ENCODE results near the gene WDR3. TPM values are rescaled to one million over a fixed set of nuclear protein-coding genes. Genes with fewer than 3 reads are reported as not detected.

The WDR3 gene
- total RNA-seq, 1 donor from 2014 or later: 31.8 TPM

DNA sequence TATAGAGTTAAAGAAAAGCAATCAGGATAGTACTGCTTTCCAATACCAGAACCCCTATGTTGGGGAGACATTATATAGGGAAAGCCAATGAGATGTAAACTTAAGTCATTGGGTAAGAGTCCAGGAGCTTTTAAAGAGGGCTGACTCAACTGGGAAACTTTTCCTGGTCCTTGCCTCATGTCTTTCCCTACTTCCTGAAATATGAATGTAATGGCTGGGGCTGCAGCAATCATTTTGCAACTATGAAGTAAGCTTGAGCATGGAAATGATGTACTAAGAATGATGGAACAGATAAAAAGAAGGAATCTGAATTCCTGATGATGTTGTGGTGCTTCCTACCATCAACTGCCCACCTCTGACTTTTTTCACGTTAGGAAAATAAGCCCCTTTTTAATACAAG, 55.7 kb downstream of the WDR3 start:
- H3K9ac ChIP-seq (ENCODE audit: low read length): no peak overlapping the region
- no peaks in the 10 kb centered on the region for H3K79me2 ChIP-seq (ENCODE audit: insufficient read depth, low read length)
- H4K20me1 ChIP-seq (ENCODE audit: insufficient read depth, low read length): no peaks in the 10 kb centered on the region
- no peaks in the 10 kb centered on the region for H3K9me3 ChIP-seq (ENCODE audit: insufficient read depth, low read depth, low read length)
- no peak overlapping the region for H3K4me2 ChIP-seq (ENCODE audit: low read length)
- no peak overlapping the region for H3K27ac ChIP-seq (ENCODE audit: low read depth, low read length)
- no peak for FAIRE-seq
- no peak for DNase-seq (ENCODE audit: low read depth)
- H2AFZ ChIP-seq (ENCODE audit: low read depth, low read length): no peak overlapping the region
- Mint-ChIP-seq H3K27me3 (ENCODE audit: low read depth, unreplicated experiment) (peaks cover 3% of the 10 kb centered on the region), H3K27ac (ENCODE audit: unreplicated experiment) (no peak overlapping the region), H3K36me3 (ENCODE audit: low read depth, unreplicated experiment) (no peaks in the 10 kb centered on the region), H3K4me1 (ENCODE audit: low read depth, unreplicated experiment) (no peaks in the 10 kb centered on the region), H3K4me3 (ENCODE audit: unreplicated experiment) (no peak overlapping the region), H3K9me3 (ENCODE audit: unreplicated experiment) (peaks cover 3% of the 10 kb centered on the region)
- no peak overlapping the region for H3K4me3 ChIP-seq (ENCODE audit: insufficient read depth, low read depth, low read length)
- H3K4me1 ChIP-seq (ENCODE audit: insufficient read depth, low read length): no peaks in the 10 kb centered on the region
- TF ChIP-seq EZH2 (IDR thresholded peaks at IDR 0.05; ENCODE audit: insufficient read depth, low read length): no peak
- TF ChIP-seq, protein P1, sequence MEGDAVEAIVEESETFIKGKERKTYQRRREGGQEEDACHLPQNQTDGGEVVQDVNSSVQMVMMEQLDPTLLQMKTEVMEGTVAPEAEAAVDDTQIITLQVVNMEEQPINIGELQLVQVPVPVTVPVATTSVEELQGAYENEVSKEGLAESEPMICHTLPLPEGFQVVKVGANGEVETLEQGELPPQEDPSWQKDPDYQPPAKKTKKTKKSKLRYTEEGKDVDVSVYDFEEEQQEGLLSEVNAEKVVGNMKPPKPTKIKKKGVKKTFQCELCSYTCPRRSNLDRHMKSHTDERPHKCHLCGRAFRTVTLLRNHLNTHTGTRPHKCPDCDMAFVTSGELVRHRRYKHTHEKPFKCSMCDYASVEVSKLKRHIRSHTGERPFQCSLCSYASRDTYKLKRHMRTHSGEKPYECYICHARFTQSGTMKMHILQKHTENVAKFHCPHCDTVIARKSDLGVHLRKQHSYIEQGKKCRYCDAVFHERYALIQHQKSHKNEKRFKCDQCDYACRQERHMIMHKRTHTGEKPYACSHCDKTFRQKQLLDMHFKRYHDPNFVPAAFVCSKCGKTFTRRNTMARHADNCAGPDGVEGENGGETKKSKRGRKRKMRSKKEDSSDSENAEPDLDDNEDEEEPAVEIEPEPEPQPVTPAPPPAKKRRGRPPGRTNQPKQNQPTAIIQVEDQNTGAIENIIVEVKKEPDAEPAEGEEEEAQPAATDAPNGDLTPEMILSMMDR (IDR thresholded peaks at IDR 0.05; ENCODE audit: insufficient read depth, low read depth, low read length): no peak
- H3K27me3 ChIP-seq (ENCODE audit: insufficient read depth, low read length): no peaks in the 10 kb centered on the region
- no peaks in the 10 kb centered on the region for H3K36me3 ChIP-seq (ENCODE audit: insufficient read depth, low read length)

DNA sequence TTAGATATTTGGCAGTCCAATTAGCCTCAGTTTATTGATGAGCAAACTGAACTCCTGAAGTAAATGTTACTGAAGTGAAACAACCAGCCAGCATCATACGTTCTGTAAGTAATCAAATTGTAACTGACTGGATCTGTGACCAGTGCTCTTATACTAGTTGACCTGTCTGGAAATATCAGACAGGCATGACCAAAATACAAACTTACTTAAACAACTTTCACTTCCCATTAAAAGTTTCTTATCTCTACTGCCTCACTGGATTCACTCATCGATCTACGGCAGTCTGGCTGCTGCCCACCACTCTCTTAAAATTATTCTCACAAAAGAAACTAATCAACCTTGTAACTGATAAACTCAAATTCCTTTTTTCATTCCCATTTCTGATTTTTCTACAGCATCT, 56.4 kb downstream of the WDR3 start:
- peaks cover 3% of the 10 kb centered on the region for H3K9me3 Mint-ChIP-seq (ENCODE audit: unreplicated experiment)
- DNase-seq (ENCODE audit: low read depth) (no peak), FAIRE-seq (no peak)
- no peak overlapping the region for H3K4me3 ChIP-seq (ENCODE audit: insufficient read depth, low read depth, low read length)
- H4K20me1 ChIP-seq (ENCODE audit: insufficient read depth, low read length): no peaks in the 10 kb centered on the region
- no peaks in the 10 kb centered on the region for H3K9me3 ChIP-seq (ENCODE audit: insufficient read depth, low read depth, low read length)
- TF ChIP-seq, protein P1 (IDR thresholded peaks at IDR 0.05; ENCODE audit: insufficient read depth, low read depth, low read length): no peak
- no peak for TF ChIP-seq EZH2 (IDR thresholded peaks at IDR 0.05; ENCODE audit: insufficient read depth, low read length)
- H2AFZ ChIP-seq (ENCODE audit: low read depth, low read length): no peak overlapping the region
- no peak overlapping the region for H3K9ac ChIP-seq (ENCODE audit: low read length)
- no peak overlapping the region for H3K27ac Mint-ChIP-seq (ENCODE audit: unreplicated experiment)
- peaks cover 3% of the 10 kb centered on the region for H3K27me3 Mint-ChIP-seq (ENCODE audit: low read depth, unreplicated experiment)
- no peak overlapping the region for H3K4me2 ChIP-seq (ENCODE audit: low read length)
- H3K36me3 Mint-ChIP-seq (ENCODE audit: low read depth, unreplicated experiment): no peaks in the 10 kb centered on the region
- no peaks in the 10 kb centered on the region for H3K27me3 ChIP-seq (ENCODE audit: insufficient read depth, low read length)
- H3K4me1 Mint-ChIP-seq (ENCODE audit: low read depth, unreplicated experiment): no peaks in the 10 kb centered on the region
- no peak overlapping the region for H3K4me3 Mint-ChIP-seq (ENCODE audit: unreplicated experiment)
- H3K4me1 ChIP-seq (ENCODE audit: insufficient read depth, low read length): no peaks in the 10 kb centered on the region
- no peak overlapping the region for H3K27ac ChIP-seq (ENCODE audit: low read depth, low read length)
- no peaks in the 10 kb centered on the region for H3K79me2 ChIP-seq (ENCODE audit: insufficient read depth, low read length)
- no peaks in the 10 kb centered on the region for H3K36me3 ChIP-seq (ENCODE audit: insufficient read depth, low read length)

DNA sequence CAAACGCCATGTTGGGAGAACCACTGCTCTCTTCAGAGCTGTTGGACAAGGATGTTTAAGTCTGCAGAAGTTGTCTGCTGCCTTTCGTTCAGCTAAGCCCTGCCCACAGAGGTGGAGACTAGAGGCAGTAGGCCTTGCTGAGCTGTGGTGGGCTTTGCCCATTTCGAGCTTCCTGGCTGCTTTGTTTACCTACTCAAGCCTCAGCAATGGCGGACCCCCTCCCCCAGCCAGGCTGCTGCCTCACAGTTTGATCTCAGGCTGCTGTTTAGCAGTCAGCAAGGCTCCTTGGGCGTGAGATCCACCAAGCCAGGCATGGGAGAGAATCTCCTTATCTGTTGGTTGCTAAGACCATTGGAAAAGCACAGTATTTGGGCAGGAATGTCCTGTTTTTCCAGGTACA, 74.8 kb downstream of the WDR3 start:
- no peaks in the 10 kb centered on the region for H3K9me3 ChIP-seq (ENCODE audit: insufficient read depth, low read depth, low read length)
- no peak overlapping the region for H3K9ac ChIP-seq (ENCODE audit: low read length)
- no peak overlapping the region for H3K27ac ChIP-seq (ENCODE audit: low read depth, low read length)
- no peaks in the 10 kb centered on the region for H3K27me3 ChIP-seq (ENCODE audit: insufficient read depth, low read length)
- H3K79me2 ChIP-seq (ENCODE audit: insufficient read depth, low read length): no peaks in the 10 kb centered on the region
- no peak overlapping the region for H2AFZ ChIP-seq (ENCODE audit: low read depth, low read length)
- no peaks in the 10 kb centered on the region for H3K36me3 ChIP-seq (ENCODE audit: insufficient read depth, low read length)
- Mint-ChIP-seq H3K4me3 (ENCODE audit: unreplicated experiment) (no peak overlapping the region), H3K27me3 (ENCODE audit: low read depth, unreplicated experiment) (no peaks in the 10 kb centered on the region), H3K27ac (ENCODE audit: unreplicated experiment) (no peak overlapping the region), H3K4me1 (ENCODE audit: low read depth, unreplicated experiment) (no peaks in the 10 kb centered on the region), H3K36me3 (ENCODE audit: low read depth, unreplicated experiment) (no peaks in the 10 kb centered on the region), H3K9me3 (ENCODE audit: unreplicated experiment) (peaks cover 10% of the 10 kb centered on the region)
- no peak overlapping the region for H3K4me3 ChIP-seq (ENCODE audit: insufficient read depth, low read depth, low read length)
- no peak overlapping the region for H3K4me2 ChIP-seq (ENCODE audit: low read length)
- TF ChIP-seq EZH2 (IDR thresholded peaks at IDR 0.05; ENCODE audit: insufficient read depth, low read length): no peak
- TF ChIP-seq, protein P1 (IDR thresholded peaks at IDR 0.05; ENCODE audit: insufficient read depth, low read depth, low read length): no peak
- DNase-seq (ENCODE audit: low read depth) (no peak), FAIRE-seq (no peak)
- no peaks in the 10 kb centered on the region for H4K20me1 ChIP-seq (ENCODE audit: insufficient read depth, low read length)
- H3K4me1 ChIP-seq (ENCODE audit: insufficient read depth, low read length): no peaks in the 10 kb centered on the region
